SU-DHL-6 (cell line): ENCODE data around the gene PXDN.

ENCODE experiments used
- H2AFZ ChIP-seq: fragments of 200-600 bp; sonication (generic); 2 replicates; pipeline ENCODE4 v1.6.1; 2014; ENCODE audit warnings: low read depth, mild to moderate bottlenecking, moderate library complexity, mixed read lengths, antibody characterized with exemption, low read length; ENCODE audit not compliant: severe bottlenecking
- H3F3A ChIP-seq: fragments of 200-600 bp; shearing (Covaris generic); 2 replicates; pipeline ENCODE4 v1.6.0; 2016; ENCODE audit warnings: antibody characterized with exemption, mild to moderate bottlenecking; ENCODE audit not compliant: insufficient read depth
- H3K27ac ChIP-seq: fragments of 200-600 bp; sonication (generic); 2 replicates; pipeline ENCODE4 v1.5.1; 2016; ENCODE audit warnings: low read depth, mild to moderate bottlenecking, low read length, moderate library complexity, mixed read lengths
- H3K27me3 ChIP-seq: fragments of 200-600 bp; sonication (generic), shearing (Covaris generic); 2 replicates; pipeline ENCODE4 v1.6.0; 2014; ENCODE audit warnings: mild to moderate bottlenecking, low read length
- H3K36me3 ChIP-seq: fragments of 200-600 bp; sonication (generic); 2 replicates; pipeline ENCODE4 v1.6.1; 2014; ENCODE audit warnings: mild to moderate bottlenecking, low read length, mixed read lengths
- H3K4me2 ChIP-seq: fragments of 300-600, 200-600 bp; shearing (Covaris generic), sonication (generic); 2 replicates; pipeline ENCODE4 v1.6.0; 2014; ENCODE audit warnings: low read length, low read depth, mild to moderate bottlenecking; ENCODE audit not compliant: poor library complexity, severe bottlenecking
- H3K4me3 ChIP-seq: fragments of 200-600 bp; sonication (generic); 2 replicates; pipeline ENCODE4 v1.5.1; 2014; ENCODE audit warnings: antibody characterized with exemption, low read length, mild to moderate bottlenecking, mixed read lengths; ENCODE audit not compliant: insufficient read depth, poor library complexity, severe bottlenecking
- H3K79me2 ChIP-seq: fragments of 200-600 bp; sonication (generic); 2 replicates; pipeline ENCODE4 v1.6.1; 2014; ENCODE audit warnings: mild to moderate bottlenecking, low read length, moderate library complexity; ENCODE audit not compliant: insufficient read depth
- H3K9ac ChIP-seq: fragments of 200-600 bp; sonication (generic); 2 replicates; pipeline ENCODE4 v1.7.0; 2014; ENCODE audit warnings: mild to moderate bottlenecking, low read length
- H3K9me2 ChIP-seq: fragments of 200-600 bp; sonication (generic); replicated peaks from 2 replicates; pipeline ENCODE4 v1.6.1; 2014; ENCODE audit warnings: low read length; ENCODE audit not compliant: insufficient read depth
- H3K9me3 ChIP-seq: fragments of 200-600 bp; sonication (generic); 2 replicates; pipeline ENCODE4 v1.6.1; 2014; ENCODE audit warnings: low read length, mixed read lengths; ENCODE audit not compliant: insufficient read depth
- H4K20me1 ChIP-seq: fragments of 200-600 bp; sonication (generic); 2 replicates; pipeline ENCODE4 v1.6.1; 2014; ENCODE audit warnings: low read depth, mild to moderate bottlenecking, antibody characterized with exemption, low read length, moderate library complexity, mixed read lengths
- EZH2phosphoT487 ChIP-seq: fragments of 200-600 bp; sonication (generic), shearing (Covaris generic); conservative IDR thresholded peaks from 2 replicates; pipeline ENCODE4 v1.6.1; 2018; ENCODE audit warnings: mild to moderate bottlenecking, antibody characterized with exemption, low read length, moderate library complexity, mixed read lengths
- TF ChIP-seq, protein P1 (sequence below): fragments of 200-600 bp; sonication (generic); IDR thresholded peaks from one replicate; pipeline ENCODE4 v1.5.1; 2017; ENCODE audit warnings: antibody characterized with exemption, mild to moderate bottlenecking, low read length, moderate library complexity; ENCODE audit not compliant: insufficient read depth, poor library complexity, severe bottlenecking

PXDN gene

GRCh38 chr2:1675633-1676032, 68.7 kb downstream of the PXDN start:
- H3K9ac ChIP-seq = no peak overlapping the region
- no peak overlapping the region for H3K27ac ChIP-seq
- no peak overlapping the region for H3K4me2 ChIP-seq
- no peaks in the 10 kb centered on the region for H3K36me3 ChIP-seq
- H3K4me3 ChIP-seq = no peak overlapping the region
- H3F3A ChIP-seq = no peaks in the 10 kb centered on the region
- no peaks in the 10 kb centered on the region for H3K9me3 ChIP-seq
- no peaks in the 10 kb centered on the region for H4K20me1 ChIP-seq
- H2AFZ ChIP-seq = no peak overlapping the region
- no peaks in the 10 kb centered on the region for H3K9me2 ChIP-seq
- no peaks in the 10 kb centered on the region for H3K79me2 ChIP-seq
- no peaks in the 10 kb centered on the region for H3K27me3 ChIP-seq
- TF ChIP-seq, protein P1, sequence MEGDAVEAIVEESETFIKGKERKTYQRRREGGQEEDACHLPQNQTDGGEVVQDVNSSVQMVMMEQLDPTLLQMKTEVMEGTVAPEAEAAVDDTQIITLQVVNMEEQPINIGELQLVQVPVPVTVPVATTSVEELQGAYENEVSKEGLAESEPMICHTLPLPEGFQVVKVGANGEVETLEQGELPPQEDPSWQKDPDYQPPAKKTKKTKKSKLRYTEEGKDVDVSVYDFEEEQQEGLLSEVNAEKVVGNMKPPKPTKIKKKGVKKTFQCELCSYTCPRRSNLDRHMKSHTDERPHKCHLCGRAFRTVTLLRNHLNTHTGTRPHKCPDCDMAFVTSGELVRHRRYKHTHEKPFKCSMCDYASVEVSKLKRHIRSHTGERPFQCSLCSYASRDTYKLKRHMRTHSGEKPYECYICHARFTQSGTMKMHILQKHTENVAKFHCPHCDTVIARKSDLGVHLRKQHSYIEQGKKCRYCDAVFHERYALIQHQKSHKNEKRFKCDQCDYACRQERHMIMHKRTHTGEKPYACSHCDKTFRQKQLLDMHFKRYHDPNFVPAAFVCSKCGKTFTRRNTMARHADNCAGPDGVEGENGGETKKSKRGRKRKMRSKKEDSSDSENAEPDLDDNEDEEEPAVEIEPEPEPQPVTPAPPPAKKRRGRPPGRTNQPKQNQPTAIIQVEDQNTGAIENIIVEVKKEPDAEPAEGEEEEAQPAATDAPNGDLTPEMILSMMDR = no peak
- TF ChIP-seq EZH2phosphoT487 = no peak

DNA sequence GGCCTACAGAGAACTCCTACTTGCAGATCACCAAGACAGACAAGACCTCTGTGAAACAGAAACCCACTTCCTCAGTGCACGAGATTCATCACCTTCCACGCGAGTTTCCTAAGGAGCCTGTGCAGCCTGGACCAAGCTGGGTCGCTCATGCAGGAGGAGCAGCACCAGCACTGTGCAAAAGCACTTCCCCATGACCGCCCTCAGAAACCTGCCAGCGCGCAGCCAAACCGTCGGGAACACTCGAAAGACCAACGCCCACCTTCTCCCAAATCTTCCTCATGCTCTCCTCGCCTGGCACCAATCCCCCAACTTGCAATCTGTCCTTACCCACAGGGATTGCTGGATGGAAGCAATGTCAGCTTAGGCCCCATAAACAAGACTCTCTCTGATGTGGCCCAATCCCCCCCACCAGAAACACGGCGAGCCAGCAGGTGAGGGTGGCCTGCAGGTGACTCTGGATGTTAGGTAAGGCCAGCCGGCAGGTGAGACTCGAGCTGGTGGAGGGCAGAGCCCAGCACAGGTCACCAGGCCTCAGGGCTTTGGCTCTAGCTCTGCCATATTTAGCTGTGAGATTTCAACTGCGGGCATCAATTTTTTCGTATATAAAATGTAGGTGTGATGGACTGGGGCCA, 69.4 kb downstream of the PXDN start:
- Histone ChIP-seq H3K79me2 (no peaks in the 10 kb centered on the region), H3K27me3 (no peaks in the 10 kb centered on the region), H4K20me1 (no peaks in the 10 kb centered on the region), H3K9me2 (no peaks in the 10 kb centered on the region), H2AFZ (no peak overlapping the region), H3F3A (no peaks in the 10 kb centered on the region), H3K9ac (no peak overlapping the region), H3K9me3 (no peaks in the 10 kb centered on the region), H3K4me2 (no peak overlapping the region), H3K36me3 (no peaks in the 10 kb centered on the region), H3K4me3 (no peak overlapping the region), H3K27ac (no peak overlapping the region)
- TF ChIP-seq, protein P1 = no peak
- no peak for TF ChIP-seq EZH2phosphoT487

GRCh38 chr2:1674276-1674675, 70.0 kb downstream of the PXDN start:
- H4K20me1 ChIP-seq = no peaks in the 10 kb centered on the region
- no peaks in the 10 kb centered on the region for H3K79me2 ChIP-seq
- no peaks in the 10 kb centered on the region for H3K9me2 ChIP-seq
- TF ChIP-seq, protein P1 = no peak
- TF ChIP-seq EZH2phosphoT487 = no peak
- no peak overlapping the region for H3K27ac ChIP-seq
- no peak overlapping the region for H2AFZ ChIP-seq
- no peak overlapping the region for H3K4me3 ChIP-seq
- H3K36me3 ChIP-seq = no peaks in the 10 kb centered on the region
- no peak overlapping the region for H3K4me2 ChIP-seq
- no peak overlapping the region for H3K9ac ChIP-seq
- H3K9me3 ChIP-seq = no peaks in the 10 kb centered on the region
- H3K27me3 ChIP-seq = no peaks in the 10 kb centered on the region
- H3F3A ChIP-seq = no peaks in the 10 kb centered on the region
